HUDEP-2 (cell line): ENCODE data around the gene PIK3CB.
"Not testable (repeated sequence)": the region's sequence is repeated elsewhere in the genome, so short reads cannot be mapped to it uniquely, and the experiment has no call there.

Source experiments
- DNase-seq, 76 experiments: peaks; one replicate each; lab custom pipeline; 2025; ENCODE audit not compliant: unreplicated experiment in 76 of 76; lab: John Stamatoyannopoulos, UW

Gene PIK3CB

DNA sequence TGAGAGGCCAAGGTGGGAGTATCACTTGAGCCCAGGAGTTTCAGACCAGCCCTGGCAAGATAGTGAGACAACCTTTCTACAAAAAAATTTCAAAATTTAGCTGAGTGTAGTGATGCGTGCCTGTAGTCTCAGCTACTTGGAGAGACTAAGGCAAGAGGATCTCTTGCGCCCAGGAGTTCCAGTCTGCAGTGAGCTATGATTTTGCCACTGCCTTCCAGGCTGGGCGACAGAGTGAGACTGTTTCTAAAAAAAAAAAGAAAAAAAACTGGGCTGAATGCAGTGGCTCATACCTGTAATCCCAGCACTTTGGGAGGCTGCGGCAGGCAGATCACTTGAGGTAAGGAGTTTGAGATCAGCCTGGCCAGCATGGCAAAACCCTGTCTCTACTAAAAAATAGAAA is 14.0 kb upstream of the PIK3CB start:
- DNase-seq, result no peak

DNA sequence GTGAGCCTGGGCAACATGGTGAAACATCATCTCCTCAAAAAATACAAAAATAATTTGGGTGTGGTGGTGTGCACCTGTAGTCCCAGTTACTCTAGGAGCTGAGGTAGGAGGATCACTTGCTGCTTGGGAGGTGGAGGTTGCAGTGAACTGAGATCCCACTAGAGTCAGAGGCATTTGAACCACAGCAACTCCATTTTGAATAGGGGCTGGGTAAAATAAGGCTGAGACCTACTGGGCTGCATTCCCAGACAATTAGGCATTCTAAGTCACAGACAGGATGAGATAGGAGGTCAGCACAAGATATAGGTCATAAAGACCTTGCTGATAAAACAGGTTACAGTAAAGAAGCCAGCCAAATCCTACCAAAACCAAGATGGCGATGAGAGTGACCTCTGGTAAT is 12.1 kb upstream of the PIK3CB start:
- DNase-seq, result not testable (repeated sequence)

DNA sequence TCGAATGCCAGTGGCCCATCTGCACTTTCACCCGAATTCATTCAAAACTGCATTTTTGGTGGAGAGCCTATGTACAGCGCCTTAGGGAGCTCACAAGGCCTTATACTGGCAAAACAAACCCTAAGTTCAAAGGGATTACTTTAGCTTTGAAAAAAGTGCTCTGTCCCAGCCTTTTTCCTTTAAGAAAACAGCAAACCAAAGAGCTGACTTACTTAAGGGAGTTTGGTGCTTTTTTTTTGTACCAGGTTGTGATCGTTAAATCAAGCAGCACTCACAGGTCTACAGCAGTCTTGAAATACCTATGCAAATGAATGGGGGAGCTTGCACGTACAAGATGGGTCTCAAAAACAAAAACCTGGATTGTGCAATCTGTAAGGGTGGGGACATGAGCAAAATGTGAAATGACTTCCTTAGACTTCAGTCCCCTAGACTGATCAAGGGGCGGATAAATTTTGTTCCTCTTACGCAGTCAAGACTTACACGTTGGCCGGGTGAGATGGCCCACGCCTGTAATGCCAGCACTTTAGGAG is 11.6 kb upstream of the PIK3CB start:
- DNase-seq, result no peak

DNA sequence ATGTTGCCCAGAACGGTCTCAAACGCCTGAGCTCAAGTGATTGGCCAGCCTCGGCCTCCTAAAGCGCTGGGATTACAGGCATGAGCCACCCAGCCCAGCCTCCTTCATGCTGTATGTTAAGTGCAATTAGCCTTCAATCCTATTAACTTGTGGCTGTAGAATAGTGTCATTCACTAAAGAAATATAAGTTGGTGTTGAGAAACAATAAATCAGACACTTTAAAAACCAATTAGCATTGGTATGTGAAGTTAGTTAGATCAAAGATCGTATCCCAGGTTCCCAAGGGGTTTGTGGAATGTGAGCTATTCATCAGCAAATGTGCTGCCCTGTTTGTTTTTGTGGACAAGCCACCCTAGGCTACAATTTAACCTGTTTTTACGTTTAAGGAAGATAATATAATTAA is 11.0 kb upstream of the PIK3CB start:
- DNase-seq, result no peak

DNA sequence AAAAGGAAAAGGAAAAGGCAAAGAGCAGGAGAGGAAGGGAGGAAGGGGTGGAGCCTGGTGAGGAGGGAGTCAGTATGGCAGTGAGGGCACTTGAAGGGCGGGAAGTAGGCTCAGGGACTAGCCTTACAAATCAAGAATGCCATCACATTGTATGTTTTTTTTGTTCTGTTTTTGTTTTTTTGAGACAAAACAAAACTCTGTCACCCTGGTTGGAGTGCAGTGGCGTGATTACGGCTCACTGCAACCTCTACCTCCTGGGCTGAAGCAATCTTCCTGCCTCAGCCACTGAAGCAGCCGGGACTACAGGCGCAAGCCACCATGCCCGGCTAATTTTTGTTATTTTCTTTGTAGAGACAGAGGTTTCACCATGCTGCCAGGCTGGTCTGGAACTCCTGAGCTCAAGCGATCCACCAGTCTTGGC is 10.5 kb upstream of the PIK3CB start:
- DNase-seq, result no peak

DNA sequence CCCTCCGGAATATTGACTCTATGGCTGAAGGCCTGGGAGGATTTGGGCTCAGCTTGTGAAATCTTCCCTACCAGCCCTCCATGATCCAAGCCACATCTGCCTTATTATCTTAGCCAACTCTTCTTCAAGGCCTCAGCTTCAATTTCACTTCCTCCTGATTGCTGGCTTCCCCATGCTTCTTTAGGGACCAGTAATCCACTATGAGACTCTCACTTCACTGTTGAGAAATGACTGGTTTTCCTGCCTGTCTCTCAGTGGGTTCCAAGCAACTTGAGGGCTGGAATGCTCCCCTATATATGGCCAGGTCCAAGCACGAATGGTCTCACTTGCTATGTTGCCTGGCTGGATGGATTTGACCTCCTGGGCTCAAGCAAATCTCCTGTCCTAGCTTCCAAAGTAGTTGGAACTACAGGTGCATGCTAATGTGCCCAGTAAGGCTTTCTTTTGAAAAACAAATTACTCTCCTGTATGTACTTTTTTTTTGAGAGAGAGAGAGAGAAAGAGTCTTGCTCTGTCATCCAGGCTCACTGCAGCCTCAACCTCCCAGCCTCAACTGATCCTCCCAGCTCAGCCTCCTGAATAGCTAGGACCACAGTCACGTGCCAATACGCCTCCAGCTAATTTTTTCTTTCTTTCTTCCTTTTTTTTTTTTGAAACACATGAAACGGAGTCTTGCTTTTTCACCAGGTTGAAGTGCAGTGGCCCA is 7.9 kb upstream of the PIK3CB start:
- DNase-seq, result no peak

DNA sequence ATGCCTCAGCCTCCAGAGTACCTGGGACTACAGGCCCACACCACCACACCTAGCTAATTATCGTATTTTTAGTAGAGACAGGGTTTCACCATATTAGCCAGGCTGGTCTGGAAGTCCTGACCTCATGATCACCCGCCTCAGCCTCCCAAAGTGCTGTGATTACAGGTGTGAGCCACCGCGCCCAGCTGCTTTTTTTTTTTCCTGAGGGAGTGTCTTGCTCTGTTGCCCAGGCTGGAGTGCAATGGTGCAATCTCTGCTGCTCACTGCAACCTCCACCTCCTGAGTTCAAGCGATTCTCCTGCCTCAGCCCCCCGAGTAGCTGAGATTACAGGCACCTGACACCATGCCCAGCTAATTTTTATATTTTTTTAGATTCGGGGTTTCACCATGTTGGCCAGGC is 3.7 kb upstream of the PIK3CB start:
- not testable (repeated sequence) for DNase-seq

DNA sequence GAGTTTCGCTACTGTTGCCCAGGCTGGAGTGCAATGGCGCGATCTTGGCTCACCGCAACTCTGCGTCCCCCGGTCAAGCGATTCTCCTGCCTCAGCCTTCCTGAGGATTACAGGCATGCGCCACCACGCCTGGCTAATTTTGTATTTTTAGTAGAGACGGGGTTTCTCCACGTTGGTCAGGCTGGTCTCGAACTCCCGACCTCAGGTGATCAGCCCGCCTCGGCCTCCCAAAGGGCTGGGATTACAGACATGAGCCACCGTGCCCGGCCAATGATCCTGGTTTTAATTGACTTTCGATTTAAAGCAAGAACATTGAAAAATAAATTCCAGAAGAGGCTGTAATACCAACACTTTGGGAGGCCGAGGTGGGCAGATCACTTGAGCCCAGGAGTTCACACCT is 1.1 kb upstream of the PIK3CB start:
- DNase-seq, result not testable (repeated sequence)

DNA sequence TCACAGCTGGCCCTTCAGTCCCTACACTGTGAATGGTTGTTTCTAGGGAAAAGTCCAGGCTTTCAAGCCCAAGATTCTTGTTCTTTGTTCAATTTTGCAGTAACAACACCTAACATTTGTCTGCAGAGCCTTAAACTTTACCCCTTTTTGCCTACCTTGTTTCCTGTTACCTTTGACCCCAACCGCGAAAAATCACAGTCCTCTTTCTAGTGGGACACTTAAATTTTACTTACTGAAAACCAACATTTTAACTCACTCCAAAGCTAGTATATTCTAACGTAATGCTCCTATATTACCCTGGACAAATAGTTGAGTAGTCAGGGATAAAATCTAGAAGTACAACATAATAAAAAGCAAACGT is 649 bp upstream of the PIK3CB start:
- DNase-seq, result peak in 2 of 76 experiments; percentile 17 to 33

DNA sequence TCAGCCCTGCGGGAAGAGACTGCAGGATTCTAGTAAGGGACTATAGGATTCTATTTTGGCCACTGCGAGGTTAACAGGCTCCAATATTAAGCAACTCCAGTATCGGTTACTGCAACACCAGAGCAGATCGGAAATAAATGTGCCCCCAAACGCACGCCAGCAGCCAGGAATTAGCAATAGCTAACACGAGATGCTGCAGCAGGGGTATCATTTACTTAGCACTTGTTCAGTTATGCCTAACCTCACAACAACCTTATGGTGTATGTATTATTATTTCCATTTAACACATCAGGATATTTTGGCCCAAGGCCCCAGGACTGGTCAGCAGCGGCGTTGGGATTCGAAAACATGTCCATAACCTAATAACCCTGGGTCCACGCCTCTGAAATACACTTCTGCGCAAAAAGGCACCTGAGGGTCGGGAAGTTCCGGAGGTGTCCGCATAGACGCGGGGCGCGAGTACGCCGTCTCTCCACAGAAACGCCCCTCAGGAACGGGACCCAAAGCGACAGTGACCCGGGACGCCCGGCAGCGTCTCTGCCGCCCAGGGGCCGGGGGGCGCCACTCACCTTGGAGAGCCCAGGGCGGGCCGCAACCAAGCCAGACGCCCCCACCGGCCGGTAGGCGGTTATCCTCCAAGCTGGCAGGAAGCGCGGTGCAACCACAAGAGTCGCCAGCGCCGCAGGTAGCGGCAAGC is 681 bp downstream of the PIK3CB start:
- DNase-seq, result peak in 57 of 76 experiments; percentile 4 to 69 (median 42)

DNA sequence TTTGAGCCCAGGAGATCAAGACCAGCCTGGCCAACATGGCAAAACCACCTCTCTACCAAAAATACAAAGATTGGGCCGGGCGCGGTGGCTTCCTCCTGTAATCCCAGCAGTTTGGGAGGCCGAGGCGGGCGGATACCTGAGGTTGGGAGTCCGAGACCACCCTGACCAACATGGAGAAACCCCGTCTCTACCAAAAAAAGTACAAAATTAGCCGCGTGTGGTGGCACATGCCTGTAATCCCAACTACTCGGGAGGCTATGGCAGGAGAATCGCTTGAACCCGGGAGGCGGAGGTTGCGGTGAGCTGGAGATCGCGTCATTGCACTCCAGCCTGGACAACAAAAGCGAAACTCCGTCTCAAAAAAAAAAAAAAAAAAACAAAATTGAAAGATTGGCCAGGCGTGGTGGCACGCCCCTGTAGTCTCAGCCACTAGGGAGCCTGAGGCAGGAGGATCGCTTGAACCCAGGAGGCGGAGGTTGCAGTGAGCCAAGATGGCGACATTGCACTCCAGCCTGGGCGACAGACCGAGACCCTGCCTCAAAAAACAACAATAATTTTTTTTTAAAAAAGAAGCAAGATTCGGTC is 2.2 kb downstream of the PIK3CB start:
- DNase-seq, result not testable (repeated sequence)

DNA sequence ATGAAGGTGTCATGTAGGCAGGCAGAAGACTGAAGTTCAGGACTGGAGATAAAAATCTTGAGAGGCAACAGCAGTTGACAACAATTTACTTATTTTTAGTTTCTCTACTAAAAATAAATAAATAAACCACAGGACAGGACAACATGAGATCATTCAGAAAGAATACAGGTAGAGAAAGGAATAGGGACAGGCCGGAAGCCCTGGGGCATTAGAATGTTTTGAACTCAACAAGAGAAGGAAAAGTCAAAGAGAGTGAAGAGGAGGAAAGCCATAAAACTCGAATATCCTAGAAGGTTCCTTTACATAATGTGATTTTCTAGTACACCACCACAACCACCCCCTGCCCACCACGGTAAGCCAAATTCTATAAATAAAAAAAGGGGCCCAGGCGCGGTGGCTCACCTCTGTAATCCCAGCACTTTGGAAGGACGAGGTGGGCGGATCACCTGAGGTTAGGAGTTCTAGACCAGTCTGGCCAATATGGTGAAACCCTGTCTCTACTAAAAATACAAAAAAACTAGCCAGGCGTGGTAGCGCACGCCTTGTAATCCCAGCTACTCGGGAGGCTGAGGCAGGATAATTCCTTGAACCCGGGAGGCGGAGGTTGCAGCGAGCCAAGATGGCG is 4.7 kb downstream of the PIK3CB start:
- DNase-seq, result no peak

DNA sequence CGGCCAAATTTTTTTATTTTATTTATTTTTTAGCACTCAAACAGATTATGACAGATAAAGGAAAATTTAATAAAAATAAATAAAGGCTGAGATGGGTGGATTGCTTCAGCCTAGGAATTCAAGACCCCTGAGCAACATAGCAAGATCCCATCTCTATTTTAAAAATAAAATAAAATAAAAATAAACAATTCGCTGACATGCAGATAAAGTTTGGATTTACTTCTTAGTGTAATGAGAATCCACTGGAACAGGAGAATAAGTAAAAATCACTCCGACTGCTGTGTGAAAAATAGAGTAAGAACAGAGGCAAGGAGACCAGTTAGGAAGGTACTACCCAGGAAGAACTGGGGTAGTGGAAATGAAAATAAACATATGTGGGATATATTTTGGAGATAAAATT is 5.6 kb downstream of the PIK3CB start:
- no peak for DNase-seq

DNA sequence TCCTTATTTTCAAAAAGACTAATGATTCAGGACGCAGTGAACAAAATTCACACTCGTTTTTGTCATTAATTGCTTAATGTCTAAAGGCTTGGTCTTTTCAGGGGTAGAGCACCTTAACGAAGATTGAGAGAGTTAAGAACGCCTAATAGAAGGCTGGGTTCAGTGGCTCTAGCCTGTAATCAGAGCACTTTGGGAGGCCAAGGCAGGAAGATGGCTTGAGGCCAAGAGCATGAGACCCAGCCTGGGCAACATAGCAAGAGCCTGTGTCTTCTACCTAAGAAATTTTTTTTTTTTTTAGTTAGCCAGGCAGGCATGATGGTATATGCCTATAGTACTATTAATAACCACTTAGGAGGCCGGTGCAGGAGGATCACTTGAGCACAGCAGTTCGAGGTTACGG is 7.5 kb downstream of the PIK3CB start:
- peak in 1 of 76 experiments; percentile 10 for DNase-seq

DNA sequence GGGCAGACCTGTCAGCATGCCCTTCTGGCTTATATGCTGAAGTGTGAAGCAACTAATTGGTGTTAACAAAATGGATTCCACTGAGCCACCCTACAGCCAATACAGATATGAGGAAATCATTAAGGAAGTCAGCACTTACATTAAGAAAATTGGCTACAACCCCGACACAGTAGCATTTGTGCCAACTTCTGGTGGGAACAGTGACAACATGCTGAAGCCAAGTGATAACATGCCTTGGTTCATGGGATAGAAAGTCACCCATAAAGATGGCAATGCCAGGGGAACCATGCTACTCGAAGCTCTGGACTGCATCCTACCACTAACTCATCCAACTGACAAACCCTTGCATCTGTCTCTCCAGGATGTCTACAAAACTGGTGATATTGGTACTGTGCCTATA is 9.4 kb downstream of the PIK3CB start:
- DNase-seq, result peak in 13 of 76 experiments; percentile 3 to 45 (median 12)

DNA sequence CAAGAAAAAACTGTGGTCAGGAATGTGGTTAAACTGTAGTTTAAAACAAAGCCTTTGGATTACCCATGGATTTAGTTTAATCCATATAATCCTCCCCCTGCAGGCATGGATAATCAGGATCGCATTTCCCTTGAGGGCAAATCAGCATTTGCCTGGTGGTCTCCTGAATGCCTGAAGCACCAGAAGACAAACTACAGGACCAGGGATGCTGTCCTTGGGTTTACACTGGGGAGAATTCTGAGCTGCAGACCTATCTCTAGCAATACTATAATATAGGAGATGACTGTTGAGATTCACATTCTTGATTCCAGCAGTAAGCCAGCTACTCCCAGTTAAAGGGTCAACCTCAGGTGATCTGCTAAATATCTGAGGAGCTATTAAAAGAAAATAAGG is 10.6 kb downstream of the PIK3CB start:
- no peak for DNase-seq

DNA sequence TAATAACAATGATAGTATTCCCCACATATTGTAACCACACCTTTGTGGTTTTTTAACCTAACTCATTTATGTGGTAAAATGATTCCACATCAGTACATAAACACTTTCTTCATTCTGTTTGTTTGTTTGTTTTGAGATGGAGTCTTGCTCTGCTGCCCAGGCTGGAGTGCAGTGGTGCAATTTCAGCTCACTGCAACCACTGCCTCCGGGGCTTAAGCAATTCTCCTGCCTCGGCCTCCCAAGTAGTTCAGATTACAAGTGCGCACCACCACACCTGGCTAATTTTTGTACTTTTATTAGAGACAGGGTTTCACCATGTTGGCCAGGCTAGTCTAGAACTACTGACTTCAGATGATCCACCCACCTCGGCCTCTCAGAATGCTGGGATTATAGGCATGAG is 14.3 kb downstream of the PIK3CB start:
- DNase-seq, result not testable (repeated sequence)

DNA sequence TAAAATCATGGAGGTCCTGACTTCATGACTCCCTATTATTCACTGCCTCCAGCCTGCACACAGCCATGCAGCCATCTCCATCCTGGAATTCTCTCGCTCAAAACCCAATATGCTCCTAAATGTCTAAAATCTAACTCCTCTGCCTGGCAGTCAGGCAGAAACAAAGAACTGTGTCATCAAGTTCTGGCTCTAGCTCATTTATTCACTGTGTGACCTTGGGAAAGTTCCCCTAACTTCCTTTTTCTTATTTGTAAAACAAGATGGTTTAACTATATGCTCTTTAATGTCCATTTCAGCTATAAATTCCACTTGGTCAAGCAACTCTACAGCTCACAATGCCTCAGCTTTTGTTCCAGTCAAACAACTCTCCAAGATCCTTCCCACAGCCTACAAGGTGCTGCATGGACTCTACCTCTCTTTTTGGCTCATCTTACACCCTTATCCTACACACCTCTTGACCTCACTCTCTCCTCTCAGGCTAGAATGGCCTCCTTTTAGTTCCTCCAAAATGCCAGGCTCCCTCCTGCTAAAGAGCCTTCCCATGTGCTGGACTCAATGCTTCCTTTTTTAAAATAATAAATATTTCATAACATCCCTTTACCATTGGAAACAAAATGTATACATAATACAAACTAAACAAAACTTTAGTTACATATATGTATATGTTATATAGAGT is 16.4 kb downstream of the PIK3CB start:
- no peak for DNase-seq

DNA sequence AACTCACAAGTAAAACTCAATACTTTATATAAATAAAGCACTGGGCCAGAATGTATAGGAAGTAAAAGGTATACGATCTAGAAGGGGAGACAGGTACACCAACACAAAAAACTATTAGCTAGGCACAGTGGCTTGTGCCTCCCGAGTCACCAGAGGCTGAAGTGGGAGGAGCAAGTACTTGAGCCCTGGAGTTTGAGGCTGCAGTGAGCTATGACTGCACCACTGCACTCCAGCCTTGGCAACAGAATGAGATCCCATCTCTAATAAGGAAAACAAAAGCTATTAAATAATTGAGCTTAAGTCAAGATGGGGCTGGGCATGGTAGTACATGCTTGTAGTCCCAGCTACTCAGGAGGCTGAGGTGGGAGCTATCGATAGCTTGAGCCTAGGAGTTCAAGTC is 17.0 kb downstream of the PIK3CB start:
- DNase-seq, result peak in 3 of 76 experiments; percentile 11 to 20 (median 14)

DNA sequence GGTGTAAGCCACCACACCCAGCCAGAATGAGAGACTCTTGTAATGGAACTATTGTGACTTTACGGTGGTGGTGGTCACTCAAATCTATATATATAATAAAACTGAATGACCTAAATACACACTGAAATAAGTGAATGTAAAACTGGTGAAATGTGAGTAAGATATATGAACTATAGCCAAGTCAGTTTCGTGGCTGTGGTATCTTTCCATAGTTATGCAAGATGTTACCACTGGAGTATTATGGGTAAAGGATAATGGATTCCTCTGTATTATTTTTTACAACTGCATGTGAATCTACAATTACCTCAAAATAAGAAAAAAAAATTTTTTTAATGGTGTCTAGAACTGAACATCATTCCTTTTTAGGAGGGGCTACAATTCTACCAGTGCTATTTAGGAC is 21.9 kb downstream of the PIK3CB start:
- DNase-seq, result no peak
